Lung (tissue), 12 donors: Measurements from ENCODE around the gene TTLL5. TPM values are rescaled to one million over a fixed set of nuclear protein-coding genes. Genes with fewer than 3 reads are reported as not detected.

Experiments
- ATAC-seq: fragments of 200-7000 bp; cut with Tn5 transposase; one replicate; pipeline ENCODE4 v1.9.1; 2020; ENCODE audit warnings: moderate number of reproducible peaks; ENCODE audit not compliant: insufficient read depth, low FRiP score
- DNase-seq, 3 donors: peaks; one replicate each; pipeline ENCODE4 v3.0.0-alpha.2; 2013 to 2017
- H3K27ac ChIP-seq, 2 donors: one replicate each; pipeline ENCODE4 v1.5.1; 2013; ENCODE audit warnings: mild to moderate bottlenecking in 2 of 2, moderate library complexity in 2 of 2, control low read depth in 1 of 2, inconsistent platforms in 1 of 2, low read depth in 1 of 2, low read length in 1 of 2
- H3K27me3 ChIP-seq, 3 donors: one replicate each; pipeline ENCODE4 v1.5.1; 2013; ENCODE audit warnings: low read length in 2 of 3; ENCODE audit not compliant: control insufficient read depth in 3 of 3, insufficient read depth in 3 of 3
- H3K36me3 ChIP-seq, 4 donors: one replicate each; pipeline ENCODE4 v1.5.1; 2013; ENCODE audit warnings: low read length in 4 of 4, mild to moderate bottlenecking in 1 of 4, moderate library complexity in 1 of 4; ENCODE audit not compliant: control insufficient read depth in 4 of 4, insufficient read depth in 4 of 4
- H3K4me1 ChIP-seq, 5 donors: one replicate each; pipeline ENCODE4 v1.5.1; 2013; ENCODE audit warnings: low read length in 5 of 5, mild to moderate bottlenecking in 2 of 5, moderate library complexity in 1 of 5; ENCODE audit not compliant: control insufficient read depth in 5 of 5, insufficient read depth in 5 of 5
- H3K4me3 ChIP-seq: one replicate; pipeline ENCODE4 v1.5.1; 2013; ENCODE audit warnings: mild to moderate bottlenecking, control low read depth, moderate library complexity
- H3K9ac ChIP-seq, 2 donors: one replicate each; pipeline ENCODE4 v1.5.1; 2013; ENCODE audit warnings: low read length in 2 of 2, control low read depth in 1 of 2; ENCODE audit not compliant: insufficient read depth in 1 of 2
- H3K9me3 ChIP-seq, 4 donors: one replicate each; pipeline ENCODE4 v1.5.1; 2013; ENCODE audit warnings: low read length in 3 of 4, mild to moderate bottlenecking in 1 of 4, moderate library complexity in 1 of 4; ENCODE audit not compliant: control insufficient read depth in 4 of 4, insufficient read depth in 3 of 4
- CTCF ChIP-seq: IDR thresholded peaks from 2 replicates; pipeline ENCODE4 v1.5.1; 2012; ENCODE audit warnings: mild to moderate bottlenecking; ENCODE audit errors: control extremely low read depth, extremely low read depth
- WGBS, 2 donors: extraction: QIAGEN DNeasy Blood & Tissue Kit; methylation state at CpG; one replicate each; pipeline ENCODE4 v1.1.7; 2013; 5-methylcytosine and 5-hydroxymethylcytosine counted together
- polyA plus RNA-seq, 2 donors: library from polyadenylated mRNA; stranded (reverse); fragments of 200-250 nt; gene quantifications; one replicate each; pipeline ENCODE4 v1.2.1, GENCODE V29; 2013
- total RNA-seq, 2 donors: library from RNA; depleted of rRNA in 1 of 2; stranded (reverse); fragments of >200 nt in 1 of 2; gene quantifications; one replicate each; pipeline ENCODE4 v1.2.1, GENCODE V29; 2014 to 2021
- donor health status: control.
- donor health status: control.
- donor health status: Bipolar disorder and iron deficiency.
- donor health status: healthy.
- donor health status: DM: yes; HTN: yes; CAD: no.

Gene TTLL5
- total and polyA plus RNA-seq, 4 donors, result 10.3 to 58.6 (median 28.8) TPM

GRCh38 chr14:75697386-75697785 lies 36.3 kb downstream of the TTLL5 start:
- H3K9me3 ChIP-seq, result no peaks in the 10 kb centered on the region
- ATAC-seq (no peak), DNase-seq (no peak)
- H3K9ac ChIP-seq, result no peak overlapping the region
- 97 to 100% methylated on average over 1 of the region's 1 CpG for WGBS, 2 donors
- peaks cover 0 to 18% (median 1%) of the 10 kb centered on the region in 5 donors for H3K4me1 ChIP-seq
- H3K4me3 ChIP-seq, result no peak overlapping the region
- H3K27ac ChIP-seq, result no peak overlapping the region
- peaks cover 9 to 34% (median 19%) of the 10 kb centered on the region in 4 donors for H3K36me3 ChIP-seq
- TF ChIP-seq CTCF, result no peak
- no peaks in the 10 kb centered on the region for H3K27me3 ChIP-seq

DNA sequence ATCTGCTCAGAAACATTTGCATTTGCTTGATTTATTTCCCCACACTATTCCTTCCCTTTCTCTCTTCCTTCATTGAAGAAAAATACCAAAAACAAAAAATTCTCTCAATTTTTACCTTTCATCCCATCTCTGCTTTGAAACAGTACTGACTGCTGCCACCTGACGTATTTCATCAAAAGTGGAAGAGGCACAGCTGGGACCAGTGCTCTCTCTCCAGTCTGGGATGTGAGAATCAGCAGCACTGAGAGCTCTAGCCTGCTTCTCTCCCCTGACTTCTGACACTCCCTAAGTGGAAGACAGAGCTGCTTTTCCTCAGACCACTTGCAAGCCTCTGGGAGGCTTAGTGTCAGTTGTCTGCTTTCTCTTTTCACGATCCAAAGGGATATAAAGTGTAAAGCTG lies 36.9 kb downstream of the TTLL5 start:
- WGBS, 2 donors, result 86 to 91% methylated on average over 2 of the region's 2 CpGs
- DNase-seq (no peak), ATAC-seq (no peak)
- H3K9ac ChIP-seq, result no peak overlapping the region
- no peak overlapping the region for H3K4me3 ChIP-seq
- H3K9me3 ChIP-seq, result no peaks in the 10 kb centered on the region
- peaks cover 10 to 30% (median 19%) of the 10 kb centered on the region in 4 donors for H3K36me3 ChIP-seq
- peaks cover 1 to 23% (median 5%) of the 10 kb centered on the region in 5 donors for H3K4me1 ChIP-seq
- no peak overlapping the region for H3K27ac ChIP-seq
- H3K27me3 ChIP-seq, result no peaks in the 10 kb centered on the region
- TF ChIP-seq CTCF, result no peak

DNA sequence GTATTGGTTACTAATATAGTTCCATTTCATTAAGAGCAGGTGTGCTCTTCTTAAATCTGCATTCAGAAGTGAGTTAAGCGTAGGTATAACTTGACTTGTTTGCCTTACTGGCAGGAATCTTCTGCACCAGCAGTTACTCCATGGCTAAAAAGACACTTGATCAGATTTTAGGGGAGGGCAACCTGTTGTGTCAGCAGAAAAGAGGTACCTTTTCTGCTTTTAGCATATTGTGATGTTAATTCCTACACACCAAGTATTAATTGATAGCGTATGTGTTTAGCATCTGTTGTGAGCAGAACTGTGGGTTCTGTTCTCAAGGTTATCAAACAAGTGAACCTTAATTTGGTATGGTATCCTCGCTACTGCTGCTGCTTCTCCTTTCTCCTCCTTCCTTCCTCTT lies 38.3 kb downstream of the TTLL5 start:
- no peak for TF ChIP-seq CTCF
- WGBS, 2 donors, result 81 to 88% methylated on average over 3 of the region's 3 CpGs
- Histone ChIP-seq H3K27me3 (no peaks in the 10 kb centered on the region), H3K27ac (no peak overlapping the region), H3K9ac (no peak overlapping the region), H3K4me3 (no peak overlapping the region), H3K9me3 (no peaks in the 10 kb centered on the region), H3K36me3 (peaks cover 10 to 24% (median 15%) of the 10 kb centered on the region in 4 donors), H3K4me1 (peaks cover 1 to 34% (median 7%) of the 10 kb centered on the region in 5 donors)
- ATAC-seq (no peak), DNase-seq (no peak)

- no peak overlapping the region for H3K27ac ChIP-seq
- 71 to 90% methylated on average over 6 of the region's 6 CpGs for WGBS, 2 donors
- no peaks in the 10 kb centered on the region for H3K27me3 ChIP-seq
- no peak overlapping the region for H3K9ac ChIP-seq
- H3K9me3 ChIP-seq, result no peaks in the 10 kb centered on the region
- DNase-seq (no peak), ATAC-seq (no peak)
- no peak overlapping the region for H3K4me3 ChIP-seq
- peaks cover 1 to 34% (median 7%) of the 10 kb centered on the region in 5 donors for H3K4me1 ChIP-seq
- H3K36me3 ChIP-seq, result peaks cover 10 to 18% (median 15%) of the 10 kb centered on the region in 4 donors
- TF ChIP-seq CTCF, result no peak
Measured at GRCh38 chr14:75700295-75700694, 39.2 kb downstream of the TTLL5 start.
